HG02588 (cell line): ENCODE measurements around the gene BCAR3.

ENCODE experiments used
- ATAC-seq: cut with Tn5 transposase; IDR thresholded peaks from one replicate; pipeline ENCODE4 v1.9.1; 2021; ENCODE audit warnings: mild to moderate bottlenecking, moderate library complexity; ENCODE audit not compliant: unreplicated experiment

BCAR3 gene

DNA sequence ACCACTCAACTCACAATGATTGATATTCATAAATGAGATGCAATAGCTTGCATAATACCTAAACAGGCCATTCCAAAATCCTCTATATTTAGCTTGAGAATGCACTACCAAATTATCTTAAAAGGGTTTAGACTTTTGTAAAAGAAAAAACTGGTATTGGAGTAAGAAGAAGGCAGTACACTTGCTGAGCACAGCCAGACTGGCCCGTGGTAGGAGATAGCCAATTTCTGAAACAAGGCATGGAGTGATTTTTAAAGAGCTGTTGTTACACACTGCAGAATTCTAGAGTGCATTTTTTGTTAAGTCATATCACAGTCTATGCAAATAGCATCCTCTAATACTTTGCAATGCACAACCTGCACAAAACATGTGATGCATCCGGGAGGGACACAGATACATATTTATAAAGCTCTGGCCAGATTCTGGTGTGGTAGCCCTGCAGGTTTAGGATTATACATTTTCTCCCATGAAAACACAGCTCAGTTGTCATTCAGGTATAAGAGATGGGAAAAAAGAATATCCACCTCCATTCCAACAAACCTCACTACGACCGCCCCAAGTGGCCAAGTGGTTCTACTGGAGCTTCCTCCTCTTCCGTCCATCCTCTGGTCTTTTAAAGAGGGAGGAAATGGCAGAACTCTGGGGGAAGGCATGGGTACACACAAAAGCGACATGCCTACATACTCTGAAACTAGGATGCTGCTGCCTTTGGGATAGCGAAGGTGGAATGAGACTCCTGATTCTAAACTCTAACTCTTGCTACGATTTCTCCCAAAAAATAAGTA lies 40.8 kb downstream of the BCAR3 start:
- no peak for ATAC-seq

DNA sequence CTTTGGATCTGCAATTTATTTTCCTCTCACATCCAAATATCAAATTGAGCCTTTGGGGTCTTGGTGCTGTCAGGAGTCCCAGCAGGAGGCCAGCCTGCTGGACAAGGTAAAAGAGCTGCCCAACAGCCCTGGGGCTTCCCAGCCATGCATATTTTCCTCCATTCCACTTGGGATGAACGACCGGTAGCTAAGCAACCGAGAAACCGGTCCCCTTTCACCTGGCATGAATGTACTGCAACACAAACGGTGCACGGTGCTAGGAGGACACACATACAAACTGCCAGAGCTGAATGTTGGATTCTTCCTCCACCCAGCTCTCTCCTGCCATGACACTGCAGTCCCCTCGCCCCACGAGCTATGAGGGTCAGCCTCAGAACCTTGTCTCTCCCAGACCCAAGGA lies 42.7 kb downstream of the BCAR3 start:
- ATAC-seq: no peak

DNA sequence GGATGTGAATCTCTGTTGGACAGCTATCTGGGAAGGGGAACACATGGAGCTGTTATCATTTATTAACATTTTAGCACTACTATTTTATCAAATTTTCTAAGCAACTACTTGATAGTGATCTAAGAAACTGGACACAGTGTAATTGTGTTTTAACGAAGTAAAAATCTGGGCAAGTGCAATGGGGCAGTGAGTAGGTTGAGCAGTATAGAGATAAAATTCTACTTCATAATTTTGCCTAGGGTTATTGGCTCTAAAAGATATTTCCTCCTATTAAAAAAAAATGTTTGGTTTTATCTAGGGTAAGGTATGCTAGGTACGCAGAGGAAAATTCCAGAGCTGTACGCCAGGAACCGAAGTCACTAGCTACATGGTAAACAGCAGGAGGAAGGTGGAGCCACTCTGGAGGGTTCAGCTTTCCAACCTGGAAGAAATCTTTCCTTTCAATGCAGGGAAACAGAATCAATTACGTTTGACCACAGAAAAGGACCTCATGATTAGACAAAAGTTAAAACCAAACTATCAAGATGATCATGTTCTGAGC lies 43.3 kb downstream of the BCAR3 start:
- ATAC-seq: no peak

- no peak for ATAC-seq
These were observed 44.9 kb downstream of the BCAR3 start for GRCh38 chr1:93636712-93637111.

DNA sequence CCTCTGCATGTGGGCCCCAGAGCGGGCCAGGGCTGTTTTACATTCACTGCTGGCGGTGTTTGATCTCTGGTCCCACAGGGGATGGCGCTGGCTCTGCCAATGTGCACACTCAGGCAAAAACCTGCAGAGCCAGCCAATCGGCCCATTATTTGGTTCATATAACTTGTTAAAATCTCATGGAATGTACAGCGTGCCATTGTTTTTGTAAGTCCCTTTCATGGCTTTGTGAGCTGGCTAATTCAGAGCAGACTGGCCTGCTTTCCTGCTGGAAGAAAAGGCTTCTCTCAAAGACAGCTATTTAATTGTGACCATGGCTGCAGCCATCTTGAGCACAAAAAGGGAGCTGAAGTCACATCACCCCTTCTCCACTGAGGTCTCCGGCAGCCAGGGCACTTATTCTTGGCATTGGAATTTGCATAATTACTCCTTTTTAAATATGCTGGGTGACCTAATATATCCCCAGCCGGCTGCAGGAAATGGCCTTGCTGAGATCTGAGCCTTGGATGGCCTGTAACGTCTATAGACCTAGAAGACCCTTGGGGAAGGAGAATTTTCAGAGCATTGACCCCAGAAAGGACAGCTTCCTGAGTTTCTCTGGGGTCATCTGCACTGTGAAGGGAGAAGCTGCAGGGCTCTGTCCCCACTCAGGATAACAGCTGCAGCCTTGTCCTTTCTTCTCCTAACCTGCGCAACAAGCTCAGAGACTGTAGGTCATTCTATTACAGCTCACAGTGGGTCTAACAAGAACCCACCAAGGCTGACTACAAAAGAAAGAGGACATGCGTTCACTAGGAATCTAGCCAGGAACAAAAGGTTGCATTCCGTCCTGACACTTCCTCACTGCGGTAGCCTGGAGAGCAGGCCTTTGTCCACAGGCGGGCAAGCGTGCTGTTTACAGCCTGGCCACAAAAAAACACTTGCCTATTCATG lies 45.8 kb downstream of the BCAR3 start:
- ATAC-seq: no peak

DNA sequence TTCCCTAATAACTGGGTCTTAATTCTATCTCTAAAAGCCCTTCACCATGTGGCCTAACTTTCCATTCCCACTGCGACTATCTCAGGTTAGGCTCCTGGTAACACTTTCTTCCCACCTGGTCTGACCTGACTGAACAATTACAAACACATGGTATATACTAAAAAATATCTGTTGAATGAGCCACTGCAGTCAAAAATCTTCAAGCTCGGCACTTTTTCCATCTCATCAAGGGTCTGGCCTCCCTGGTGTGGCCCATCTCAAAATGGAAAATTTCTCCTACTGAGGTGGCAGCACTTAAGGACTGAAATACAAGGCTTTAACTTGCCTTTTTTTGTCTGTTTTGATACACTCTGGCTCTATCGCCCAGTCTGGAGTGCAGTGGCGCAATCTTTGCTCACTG lies 48.3 kb downstream of the BCAR3 start:
- no peak for ATAC-seq

DNA sequence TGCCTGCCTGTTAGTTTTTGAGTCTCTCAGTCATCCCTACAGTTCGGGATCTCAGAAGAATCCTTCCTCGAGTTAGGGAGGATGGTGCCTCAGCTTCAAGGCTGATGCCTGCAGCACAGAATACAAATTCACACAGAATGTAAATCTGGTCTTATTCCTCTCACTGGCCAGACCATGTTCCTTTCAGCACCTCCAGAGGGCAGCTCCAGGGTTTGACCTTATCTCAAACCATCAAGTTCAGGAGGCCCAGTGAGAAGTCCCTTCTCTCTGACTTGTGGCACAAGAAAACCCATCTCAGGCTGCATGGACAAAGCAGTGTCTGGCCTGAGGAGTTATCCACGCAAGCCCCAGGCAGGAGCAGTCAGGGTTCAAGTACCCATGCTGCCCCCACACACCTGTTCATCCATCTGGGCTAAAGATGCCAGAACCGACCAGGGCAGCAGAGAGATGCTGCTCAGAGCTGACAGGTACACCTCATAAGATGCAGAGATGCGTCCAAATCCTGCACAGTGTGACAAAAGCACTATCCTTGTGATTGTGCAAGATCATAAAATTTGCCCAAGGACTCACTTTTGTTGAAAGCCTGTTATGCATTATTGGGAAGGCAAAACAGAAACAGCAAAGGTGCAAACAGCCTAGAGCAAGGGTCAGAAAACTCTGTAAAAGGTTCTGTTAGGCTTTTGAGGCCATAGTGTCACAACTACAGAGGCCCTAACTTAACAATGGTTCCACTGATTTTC lies 49.8 kb downstream of the BCAR3 start:
- ATAC-seq: no peak

DNA sequence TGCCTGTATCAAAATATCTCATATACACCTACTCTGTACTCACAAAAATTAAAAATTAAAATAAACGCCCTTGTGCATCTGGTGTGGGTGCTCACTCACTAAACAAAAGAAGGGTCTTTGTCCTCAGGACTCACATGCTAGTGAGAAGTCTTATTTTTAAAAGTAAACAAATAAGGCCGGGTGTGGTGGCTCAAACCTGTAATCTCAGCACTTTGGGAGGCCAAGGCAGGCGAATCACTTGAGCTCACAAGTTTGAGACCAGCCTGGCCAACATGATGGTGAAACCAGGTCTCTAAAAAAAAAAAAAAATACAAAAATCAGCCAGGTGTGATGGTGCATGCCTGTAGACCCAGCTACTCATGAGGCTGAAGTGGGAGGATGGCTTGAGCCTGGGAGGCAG lies 51.5 kb downstream of the BCAR3 start:
- no peak for ATAC-seq

DNA sequence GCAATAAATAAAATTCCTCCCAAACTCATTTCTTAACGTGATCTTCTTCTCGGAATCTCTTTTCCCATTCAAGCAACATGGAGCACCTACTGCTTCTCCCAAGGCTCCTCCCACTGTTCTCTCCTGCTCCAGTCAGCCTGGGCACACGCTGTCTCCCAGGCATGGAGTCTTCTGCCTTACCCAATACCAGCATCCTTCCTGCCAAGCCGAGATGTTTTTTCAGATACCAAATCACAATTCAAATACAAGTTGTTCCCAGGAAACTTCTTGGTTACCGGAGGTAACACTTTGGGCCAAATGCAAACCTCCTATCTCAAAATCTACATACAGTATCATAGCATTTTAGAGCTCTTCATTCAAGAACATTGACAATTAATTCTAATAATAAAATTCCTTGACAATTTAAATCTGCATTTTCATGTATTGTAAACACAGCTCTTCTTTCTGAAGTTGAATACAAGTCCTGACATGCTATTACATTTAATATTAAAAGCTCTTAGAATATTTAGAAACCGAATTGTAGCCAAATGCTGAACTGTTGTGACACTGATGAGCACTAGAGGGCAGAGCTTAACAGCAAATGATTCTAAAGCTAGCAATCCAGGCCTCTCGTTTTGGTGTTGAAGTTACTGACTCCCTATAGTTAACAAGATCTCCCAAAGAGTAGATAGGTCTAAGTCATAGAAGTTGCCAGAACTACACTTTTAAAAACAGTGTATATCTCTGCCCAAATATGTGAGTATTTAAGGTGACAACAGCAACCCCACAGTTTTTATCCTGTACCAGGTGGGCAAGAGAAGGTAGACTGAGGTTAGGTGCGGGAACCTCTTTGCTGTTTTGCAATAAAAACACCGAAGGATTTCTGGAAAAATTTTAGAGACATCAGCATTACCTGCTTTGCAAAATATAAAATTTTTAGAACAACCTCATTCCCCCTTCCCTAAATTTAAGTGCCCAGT lies 52.3 kb downstream of the BCAR3 start:
- ATAC-seq: peak; percentile 49

DNA sequence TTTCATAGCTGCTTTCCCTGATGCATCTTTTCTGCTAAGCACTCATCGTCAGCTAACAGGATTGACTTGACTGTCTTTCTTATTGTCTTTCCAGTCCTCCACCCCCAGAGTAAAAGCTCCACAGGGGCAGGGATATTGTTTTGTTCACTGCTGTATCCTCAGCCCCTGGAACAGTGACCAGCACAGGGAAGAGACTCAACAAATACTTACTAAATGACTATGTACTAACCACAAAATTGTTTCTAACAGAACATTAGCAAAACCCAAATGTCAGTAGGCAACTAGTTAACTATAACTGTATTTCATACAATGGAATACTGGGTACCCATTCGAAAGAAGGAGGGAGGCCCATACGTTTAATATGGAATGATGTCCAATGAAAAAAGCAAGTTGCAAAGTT lies 53.0 kb downstream of the BCAR3 start:
- no peak for ATAC-seq

DNA sequence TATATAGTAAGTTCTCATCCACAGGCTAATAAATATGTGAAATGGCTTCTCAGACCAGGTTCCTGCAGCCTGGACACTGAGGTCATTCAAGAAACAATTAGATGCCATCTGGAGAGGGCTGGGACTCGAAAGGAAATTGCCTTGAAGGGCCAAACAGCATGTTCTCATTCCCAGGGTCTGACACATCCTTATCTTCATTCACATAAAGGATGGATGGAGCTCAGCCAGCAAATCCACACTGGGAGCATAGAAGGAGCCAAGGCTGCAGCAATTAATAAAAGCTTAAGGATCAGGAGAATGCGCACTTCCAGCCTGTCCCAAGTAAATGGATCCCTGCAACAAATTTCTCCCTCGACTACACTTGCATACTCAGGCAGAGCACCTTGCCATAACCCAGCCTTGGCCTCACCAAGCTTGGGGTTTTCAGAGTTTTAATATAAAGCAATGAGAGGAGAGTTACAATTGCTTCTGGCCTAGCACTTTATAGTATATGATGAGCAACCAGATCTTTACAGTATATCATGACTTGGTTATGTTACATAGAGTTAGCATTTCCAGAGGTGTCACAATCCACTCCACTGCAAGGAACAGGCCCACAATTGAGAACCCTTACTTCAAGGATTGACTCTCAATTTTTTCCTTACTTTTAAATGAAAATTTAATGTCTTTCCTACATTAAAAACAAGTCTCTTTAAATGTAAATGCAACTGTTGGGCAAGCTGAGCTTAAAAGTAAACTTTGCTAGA lies 55.9 kb downstream of the BCAR3 start:
- no peak for ATAC-seq

- no peak for ATAC-seq
These were observed 57.8 kb downstream of the BCAR3 start for GRCh38 chr1:93623875-93624274.

GRCh38 chr1:93623436-93623835 lies 58.2 kb downstream of the BCAR3 start:
- no peak for ATAC-seq

DNA sequence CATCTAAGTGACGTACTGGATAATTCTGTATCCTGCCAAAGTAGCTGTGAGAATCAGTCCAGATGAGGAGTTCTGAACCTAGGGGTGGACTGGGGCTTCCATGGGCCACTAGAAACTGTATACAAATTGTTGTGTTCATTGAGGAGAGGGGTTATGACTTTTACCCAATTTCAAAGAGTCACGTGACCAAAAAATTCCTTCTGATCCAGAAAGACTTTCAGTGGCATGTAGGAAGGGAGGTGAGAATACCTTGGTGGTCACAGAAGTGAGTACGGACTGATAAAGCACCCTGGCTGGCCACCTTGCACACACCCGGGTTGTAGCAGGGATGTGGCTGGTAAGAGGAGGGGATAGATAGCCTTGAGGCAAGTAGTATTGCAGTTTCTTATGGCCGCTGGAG lies 60.4 kb downstream of the BCAR3 start:
- no peak for ATAC-seq

DNA sequence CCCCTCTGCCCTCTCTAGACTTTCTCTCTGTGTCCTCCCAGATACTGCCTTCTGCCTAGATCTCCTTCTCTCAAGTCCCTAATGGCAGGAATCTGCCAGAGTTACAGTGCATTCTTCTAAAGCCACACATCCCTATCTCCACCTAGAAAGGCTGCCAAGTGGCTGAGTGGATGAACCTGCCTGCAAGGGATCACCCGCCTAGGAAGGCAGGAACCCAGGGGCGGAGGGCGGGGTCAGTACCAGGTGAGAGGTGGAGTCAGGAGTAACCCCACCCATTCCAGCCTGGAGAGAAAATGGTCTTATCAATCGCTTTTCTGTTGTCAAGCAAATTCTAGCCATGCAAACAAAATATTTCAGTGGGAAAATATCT lies 60.8 kb downstream of the BCAR3 start:
- no peak for ATAC-seq

- no peak for ATAC-seq
These were observed 61.3 kb downstream of the BCAR3 start for GRCh38 chr1:93620172-93620840.

DNA sequence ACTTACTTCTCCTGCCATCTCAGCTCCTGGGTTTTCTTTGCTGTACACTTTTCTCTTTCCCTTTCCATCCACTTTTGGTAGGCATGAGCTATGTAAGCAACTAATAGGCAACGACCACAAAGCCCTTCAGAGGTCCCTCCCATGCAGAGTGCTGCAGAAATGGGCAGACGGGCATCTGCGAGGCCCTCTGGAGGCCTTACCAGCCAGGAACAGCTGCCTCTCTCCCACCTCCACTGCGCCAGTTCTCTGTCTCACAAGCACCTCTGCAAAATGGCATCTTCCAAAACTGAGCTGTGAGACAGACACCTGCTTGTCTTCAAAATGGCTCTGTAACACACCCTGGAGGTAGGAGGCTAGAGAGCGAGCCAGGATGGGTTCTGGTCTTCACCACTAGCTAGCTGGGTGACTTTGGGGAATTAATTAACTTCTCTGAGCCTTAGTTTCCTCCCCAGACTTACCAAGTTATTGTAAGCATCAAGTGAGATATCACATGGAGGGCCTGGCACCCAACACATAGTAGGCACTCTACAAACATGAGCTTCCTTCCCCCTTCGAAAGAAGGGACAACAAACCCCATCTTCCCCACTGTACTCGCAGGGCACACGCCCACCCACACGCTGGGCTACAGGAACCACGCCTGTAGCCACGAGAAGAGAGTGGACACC lies 62.0 kb downstream of the BCAR3 start:
- ATAC-seq: no peak
